GM19324 (cell line): ENCODE data around the gene ECHS1.

Experiments used
- ATAC-seq: cut with Tn5 transposase; IDR thresholded peaks from one replicate; pipeline ENCODE4 v1.9.1; 2021; ENCODE audit warnings: mild to moderate bottlenecking, moderate library complexity; ENCODE audit not compliant: unreplicated experiment, low FRiP score

The ECHS1 gene

DNA sequence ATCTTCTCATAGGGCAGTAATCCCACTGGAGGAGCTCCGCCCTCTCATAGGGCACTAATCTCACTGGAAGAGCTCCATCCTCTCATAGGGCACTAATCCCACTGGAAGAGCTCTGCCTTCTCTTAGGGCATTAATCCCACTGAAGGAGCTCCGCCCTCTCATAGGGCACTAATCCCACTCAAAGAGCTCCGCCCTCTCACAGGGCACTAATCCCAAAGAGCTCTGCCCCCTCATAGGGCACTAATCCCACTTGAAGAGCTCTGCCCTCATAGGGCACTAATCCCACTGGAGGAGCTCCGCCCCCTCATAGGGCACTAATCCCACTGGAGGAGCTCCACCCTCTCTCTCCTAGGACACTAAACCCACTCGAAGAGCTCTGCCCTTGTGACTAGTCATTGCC lies 11.9 kb downstream of the ECHS1 start:
- no peak for ATAC-seq

DNA sequence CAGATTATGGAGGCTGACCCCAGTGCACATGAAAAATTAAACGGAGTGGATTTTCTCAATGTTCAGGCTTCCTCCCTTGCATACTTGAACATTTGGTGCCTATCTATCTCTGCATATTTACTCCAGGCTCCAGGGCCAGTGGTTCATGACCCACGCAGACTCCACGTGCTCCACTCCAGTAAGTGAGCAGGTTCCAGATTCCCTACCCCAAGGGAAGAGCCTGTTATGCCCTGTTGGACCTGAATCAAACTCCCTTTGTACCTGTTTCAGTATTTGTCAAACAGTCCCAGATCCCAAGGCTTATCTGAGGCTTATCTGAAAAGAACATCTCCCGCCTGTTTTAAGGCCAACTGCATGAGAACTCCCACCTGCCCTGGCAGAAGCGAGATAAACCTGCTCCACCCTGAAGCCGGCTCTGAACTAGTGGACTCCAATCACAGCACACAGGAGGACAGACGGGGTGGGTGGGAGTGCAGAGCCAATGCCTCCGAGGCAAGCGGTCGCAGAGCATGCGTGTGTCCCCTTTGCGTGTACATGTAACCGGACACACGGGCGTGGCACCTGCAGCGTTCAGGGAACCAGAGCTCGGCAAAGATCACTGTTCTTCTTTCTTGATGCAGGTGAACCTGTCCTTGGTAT lies 13.1 kb downstream of the ECHS1 start:
- no peak for ATAC-seq

DNA sequence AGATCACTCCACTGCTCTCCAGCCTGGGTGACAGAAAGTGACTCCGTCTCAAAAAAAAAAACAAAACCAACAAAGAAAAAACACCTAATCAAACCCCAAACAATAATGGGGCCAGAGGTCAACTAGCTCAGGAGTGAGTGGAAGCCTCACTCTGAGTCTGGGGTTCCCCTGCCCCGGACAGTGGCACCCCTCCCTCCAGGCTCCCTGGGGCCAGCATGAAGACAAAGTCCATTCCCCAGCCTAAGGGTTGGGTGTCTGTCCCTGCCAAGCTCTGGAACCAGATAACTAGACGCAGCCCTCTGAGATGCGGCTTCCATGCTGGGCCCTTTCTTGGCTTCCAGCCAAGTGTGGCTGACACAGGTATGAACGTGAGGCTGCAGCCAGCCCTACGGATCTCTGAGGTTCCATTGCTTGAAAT lies 13.6 kb downstream of the ECHS1 start:
- no peak for ATAC-seq

DNA sequence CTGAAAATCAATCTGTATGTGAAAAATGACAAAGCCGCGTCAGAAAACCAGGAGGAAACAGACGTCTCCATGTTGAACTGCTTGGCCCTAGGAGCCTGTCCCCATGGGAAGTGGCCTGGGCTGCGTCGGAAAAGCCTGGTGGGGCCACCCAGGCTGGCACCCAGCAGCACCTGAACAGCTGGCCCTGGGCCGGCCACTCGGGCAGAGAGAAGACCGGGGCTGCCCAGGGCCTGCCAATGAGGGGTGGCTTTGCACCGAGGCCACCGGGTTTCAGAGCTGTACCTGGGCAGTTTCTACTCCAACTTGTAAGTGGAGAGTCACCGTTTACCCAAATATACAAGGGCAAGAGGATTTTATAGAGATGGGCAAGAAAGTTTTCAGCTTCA lies 14.2 kb downstream of the ECHS1 start:
- no peak for ATAC-seq

DNA sequence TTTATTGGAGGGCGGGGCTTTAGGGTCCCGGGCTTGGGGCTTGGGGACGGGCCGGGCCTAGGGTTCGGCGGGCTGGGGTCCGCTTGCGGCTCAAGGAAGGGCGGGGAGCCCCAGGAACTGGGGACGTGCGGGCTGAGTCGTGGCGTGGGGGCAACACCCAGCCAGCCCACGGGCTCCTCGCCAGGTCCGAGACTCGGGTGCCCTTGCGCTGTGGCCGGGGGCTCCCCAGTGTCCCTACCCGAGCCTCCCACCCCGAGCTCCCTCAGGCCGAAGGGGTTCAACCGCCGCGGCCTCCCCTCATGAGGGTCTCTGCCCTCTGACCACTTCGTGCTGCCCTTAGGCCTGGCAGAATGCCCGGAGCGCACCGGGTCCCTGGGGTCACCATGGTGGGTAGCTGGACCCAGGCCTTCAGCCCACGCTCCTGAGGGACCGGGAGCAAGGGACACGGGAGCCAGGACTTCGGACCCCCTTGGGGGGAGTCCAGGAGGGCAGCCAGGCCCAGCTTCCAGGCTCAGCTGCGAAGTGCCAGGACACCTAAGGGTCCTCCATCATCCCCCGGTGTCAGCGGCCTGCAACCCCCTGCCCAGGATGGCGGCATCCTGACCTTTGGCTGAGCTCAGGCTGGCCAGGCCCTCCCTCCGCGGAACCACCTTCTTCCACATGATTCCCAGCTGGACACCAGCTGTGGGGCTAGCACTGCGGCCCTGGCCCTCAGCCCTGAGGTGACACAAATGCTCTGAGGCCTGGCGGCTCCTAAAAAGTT lies 14.8 kb downstream of the ECHS1 start:
- no peak for ATAC-seq

DNA sequence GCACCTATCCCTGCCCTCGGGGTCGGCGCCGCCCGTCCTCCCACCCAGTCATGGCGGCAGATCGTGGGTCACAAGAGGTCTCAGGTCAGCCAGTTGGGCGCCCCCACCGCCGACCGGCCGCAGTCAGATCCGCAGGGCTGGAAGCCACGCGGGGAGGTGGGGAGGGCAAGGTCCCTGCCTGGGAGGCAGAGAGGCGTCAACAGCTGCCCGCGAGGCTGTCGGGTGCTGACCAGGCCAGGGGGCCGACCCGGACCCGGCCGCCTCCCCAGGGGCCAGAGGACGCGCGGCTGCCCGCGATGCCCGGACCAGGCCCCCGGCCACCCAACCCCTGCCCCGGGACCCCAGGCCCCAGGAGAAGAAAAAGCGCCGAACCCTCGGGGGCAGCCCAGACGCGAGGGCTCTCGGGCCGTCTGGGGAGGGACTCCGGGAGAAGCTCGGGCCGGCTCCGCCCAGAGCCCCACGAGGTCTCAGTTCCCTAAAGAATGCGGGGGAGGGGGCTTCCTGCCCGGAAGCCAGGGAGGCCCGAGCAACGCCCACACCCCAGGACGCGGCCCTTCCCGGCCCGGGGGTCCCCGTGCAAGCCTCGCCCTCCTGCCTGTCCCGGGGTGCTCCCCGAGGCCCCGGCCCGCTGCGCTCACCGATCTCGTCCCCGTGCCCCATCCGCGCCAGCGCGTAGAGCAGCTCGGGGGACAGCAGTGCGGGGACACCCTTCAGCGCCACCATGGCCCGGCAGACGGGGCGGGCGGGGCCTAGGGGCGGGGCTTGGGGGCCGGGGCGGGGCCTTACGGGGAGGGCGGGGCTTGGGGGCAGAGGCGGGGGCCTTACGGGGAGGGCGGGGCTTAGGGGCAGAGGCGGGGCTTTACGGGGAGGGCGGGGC lies 15.6 kb downstream of the ECHS1 start, which contains the start of gene FUOM:
FUOM (minus strand) TSS at position 735 of the 877 bp plus-strand sequence; CDS start at position 723, 12 bp downstream.
- peak; percentile 68 for ATAC-seq

DNA sequence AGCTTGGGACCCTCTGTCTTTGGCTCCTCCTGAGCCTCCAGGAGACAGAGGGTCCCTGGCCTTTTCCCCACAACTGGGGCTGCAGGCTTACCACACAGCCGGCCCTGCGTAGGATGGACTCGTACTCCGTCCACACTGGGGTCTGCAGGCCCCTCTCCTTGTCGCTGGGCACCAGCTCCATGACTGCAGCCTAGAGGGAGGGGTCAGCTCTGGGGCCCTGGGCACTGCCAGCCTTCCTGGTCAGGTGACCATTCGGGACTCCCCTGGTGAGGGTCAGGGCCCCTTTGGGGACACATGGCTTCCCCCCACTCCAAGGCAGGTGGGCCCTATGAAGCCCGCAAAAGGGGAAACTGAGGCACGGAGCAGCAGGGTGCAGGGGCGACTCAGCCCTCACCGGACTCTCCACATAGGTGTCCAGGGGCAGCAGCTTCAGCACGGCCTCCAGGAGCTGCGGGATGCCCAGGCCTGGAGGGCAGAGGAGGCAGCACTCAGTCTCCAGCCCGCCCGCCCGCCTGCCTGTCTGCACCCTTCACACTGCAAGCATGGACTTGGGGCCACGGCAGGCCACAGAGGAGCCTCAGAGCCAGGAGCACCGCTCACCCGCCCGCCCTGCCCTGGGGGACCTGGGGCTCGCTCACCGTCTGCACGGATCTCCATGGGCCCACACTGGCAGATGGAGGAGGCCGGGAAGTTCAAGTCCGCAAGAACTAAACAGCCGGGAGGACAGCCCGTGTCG lies 16.4 kb downstream of the ECHS1 start:
- ATAC-seq: no peak

DNA sequence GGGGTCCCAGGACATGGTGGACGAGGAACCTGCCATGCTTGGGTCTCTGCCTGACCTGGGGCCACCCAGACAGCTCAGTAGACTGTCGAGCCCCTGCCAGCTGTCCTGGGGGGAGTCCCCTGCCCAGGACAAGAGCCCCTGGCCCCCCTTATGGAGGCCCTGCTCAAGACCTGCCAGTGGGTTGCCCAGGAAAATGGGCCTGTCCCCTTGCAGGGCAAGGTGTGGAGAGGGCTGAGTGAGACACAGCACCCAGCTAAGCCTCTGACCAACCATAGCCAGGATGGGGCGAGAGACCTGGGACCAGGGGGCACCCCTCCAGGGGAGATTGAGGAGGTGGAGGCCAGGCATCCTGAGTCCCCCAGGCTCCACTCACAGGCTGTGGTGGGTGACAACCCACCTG lies 17.2 kb downstream of the ECHS1 start:
- no peak for ATAC-seq

DNA sequence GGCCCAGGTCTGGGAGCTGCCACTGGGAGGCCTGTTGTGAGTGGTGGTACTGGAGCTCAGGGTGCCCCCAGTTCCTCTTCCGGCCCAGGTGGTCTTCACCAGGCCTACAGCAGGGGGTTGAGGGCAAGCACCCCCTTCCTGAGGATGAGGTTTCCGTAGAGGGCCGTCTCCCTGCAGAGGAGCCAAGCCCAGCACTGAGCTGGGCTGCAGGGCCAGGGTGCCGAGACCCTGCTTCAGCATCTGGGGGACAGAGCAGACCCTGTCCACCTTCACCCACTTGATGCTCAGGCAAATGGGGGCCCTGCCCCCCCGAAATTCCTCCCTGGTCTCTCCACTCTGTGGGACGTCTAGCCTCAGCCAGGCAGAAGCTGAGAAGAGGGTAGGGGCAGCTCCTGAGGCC lies 17.9 kb downstream of the ECHS1 start:
- no peak for ATAC-seq

DNA sequence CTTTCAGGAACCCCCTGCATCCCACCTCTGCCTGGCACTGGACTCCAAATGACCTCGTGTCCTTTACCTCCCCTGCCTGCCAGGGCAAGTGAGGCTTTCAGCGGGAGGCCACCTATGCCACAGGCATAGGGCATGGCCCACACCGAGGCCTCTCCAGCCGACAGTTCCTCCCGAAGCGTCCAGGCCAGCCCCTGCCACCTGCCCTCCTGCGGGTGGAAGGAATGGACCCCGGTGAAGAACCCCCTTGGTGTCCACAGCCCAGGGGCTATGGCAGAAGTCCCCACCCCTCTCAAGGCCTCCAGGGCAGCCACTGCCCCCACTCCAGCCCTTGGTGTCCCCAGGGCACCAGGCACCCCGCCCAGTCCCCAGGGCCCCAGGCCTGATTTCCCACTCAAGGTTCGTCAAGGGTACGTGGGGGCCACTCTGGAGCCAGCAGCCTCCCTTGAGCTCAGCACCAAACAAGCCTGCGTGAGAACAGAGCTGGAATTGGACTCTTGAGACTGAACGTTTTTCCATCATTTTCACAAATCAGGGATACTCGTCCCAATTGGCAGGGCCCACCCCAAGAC lies 18.4 kb downstream of the ECHS1 start:
- no peak for ATAC-seq

DNA sequence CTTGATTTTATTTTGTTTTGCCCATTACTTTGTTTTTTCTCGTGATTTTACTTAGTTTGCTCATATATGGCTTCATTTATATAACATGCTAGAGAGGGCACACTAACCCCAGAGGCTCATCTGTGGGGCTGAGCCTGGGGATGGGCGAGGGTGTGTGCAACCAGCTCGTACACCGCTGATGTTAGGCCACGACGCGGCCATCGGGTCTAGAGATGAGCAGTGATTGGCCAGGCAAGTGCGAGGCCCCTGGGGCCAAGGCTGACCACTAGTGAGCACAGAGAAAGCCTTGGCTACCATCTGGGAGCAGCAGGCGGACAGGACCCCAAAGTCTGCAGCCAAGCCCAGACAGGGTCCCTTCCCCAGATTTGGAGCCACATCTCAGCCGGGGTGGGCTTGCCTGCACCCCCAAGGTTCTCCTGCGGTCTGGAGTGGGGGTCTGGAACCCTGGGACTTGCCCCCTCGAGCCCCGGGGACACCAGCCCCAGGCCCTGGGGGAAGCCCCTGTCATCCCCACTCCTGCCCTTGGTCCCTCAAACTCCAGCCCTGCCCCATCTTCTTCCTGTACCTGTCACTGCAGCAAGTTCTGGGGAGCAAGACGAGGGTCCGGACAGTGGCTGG lies 19.1 kb downstream of the ECHS1 start:
- no peak for ATAC-seq

DNA sequence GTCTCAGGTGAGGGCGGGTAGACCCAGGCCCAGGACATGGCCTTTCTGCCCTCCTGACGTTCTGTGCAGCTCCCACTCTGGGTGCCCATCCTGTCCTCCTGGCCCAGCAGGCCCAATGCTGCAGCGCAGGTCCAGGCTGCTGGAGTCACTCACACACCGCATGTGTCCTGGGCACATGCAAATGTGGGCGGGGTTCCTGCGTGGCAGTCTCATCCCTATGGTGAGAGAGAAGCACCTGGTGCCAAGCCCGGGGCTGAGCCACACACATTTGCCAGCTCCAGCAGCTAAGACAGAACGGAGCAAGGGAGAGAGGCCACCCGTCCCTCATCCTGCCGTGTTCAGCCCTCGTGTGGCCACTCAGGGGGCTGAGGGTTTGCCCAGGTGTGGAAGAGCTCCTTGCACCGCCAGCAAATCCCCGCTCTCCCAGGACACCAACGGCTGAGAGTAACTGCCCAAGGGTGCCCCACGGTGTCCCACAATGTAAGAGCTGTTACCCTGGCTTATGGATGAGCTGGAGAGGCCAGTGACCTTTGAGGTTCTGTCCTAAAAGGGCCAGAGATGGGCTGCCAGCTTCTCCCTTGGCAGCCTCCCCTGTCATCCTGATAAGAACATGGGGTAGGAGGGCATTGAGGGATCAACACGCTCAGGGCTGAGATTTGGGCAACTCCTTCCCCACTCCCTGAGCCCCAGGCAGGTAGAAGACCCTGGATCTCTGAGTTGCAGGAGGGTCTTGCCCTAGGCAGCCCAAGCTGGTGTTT lies 19.8 kb downstream of the ECHS1 start:
- ATAC-seq: no peak

DNA sequence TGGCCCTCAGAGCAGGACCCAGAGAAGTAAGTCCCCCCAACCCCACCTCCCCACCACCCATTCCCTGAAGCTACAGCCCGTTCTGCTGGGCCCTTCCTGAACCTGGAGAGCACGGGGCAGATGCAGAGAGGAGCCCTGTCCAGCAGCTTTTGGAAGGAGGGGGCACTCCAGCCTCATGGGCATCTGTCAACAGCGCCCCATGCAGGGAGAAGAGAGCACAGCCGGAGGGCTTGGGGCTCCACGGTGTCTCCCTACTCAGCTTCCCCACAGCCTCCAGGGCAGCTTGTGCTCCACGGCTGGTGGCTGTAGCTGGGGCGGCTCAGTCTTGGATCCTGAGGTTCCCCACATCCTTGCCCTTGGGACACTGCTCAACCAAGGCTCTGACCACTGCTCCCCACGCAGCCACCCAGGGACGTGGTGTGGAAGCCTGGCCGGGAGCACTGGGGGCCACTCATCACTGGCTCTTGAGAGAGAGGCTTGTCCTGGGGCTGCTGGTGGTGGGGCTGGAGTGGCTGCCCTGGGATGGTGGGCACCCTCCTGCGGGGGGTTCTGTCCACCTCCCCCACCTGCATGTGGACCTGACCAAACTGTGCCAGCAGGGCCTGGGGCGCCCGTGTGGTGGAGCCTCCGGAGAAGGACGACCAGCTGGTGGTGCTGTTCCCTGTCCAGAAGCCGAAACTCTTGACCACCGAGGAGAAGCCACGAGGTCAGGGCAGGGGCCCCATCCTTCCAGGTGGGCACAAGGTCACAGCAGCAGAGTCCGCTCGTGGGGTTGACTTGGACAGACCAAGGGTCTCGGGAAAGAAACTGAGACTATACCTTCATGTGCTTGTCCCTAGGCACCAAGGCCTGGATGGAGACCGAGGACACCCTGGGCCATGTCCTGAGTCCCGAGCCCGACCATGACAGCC lies 21.5 kb downstream of the ECHS1 start:
- no peak for ATAC-seq

DNA sequence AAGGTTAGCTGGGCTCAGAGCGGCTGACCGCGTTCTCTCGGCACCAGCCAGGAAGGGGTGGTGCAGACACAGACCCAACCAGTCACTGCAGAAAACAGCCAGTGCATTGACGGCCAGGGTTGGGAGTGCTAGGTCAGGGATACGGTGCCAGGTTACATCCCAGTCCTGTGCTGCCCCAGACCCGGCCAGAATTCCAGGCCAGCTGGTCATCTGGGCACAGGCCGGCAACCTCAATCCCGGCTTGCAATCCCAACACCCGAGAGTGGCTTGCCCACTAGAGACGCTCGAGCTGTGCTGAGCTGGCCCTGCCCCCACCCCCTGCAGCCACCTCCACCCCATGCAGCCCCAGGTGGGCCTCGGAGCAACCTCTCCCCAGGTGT lies 22.2 kb downstream of the ECHS1 start:
- ATAC-seq: no peak

DNA sequence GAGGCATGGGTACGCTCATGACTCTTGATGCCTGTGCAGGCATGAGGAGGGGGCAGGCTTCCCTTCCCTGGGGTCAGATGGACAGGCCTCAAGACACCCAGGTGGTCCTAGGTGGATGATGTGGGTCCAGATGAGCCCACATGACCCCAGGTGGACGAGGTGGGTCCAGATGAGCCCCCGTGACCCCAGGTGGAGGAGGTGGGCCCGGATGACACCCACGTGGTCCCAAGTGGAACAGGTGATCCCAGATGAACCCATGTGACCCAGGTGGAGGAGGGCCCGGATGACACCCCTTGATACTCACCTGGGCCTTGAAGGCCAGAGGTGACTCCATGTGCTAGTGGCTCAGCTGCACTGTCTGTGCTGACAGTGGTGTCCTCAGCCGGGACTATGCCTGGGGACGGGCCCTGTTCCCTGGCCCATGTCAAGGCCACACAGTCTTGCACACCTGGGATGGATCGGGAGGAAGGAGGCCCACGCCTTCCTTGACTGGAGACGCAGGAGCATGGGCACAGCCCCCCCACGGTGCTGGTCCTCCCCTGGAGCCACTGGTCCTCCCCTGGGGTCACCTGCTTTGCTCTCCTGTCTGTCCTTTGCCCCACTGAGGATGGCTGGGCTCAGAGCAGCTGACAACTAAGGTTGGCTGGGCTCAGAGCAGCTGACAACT lies 22.7 kb downstream of the ECHS1 start:
- ATAC-seq: no peak

DNA sequence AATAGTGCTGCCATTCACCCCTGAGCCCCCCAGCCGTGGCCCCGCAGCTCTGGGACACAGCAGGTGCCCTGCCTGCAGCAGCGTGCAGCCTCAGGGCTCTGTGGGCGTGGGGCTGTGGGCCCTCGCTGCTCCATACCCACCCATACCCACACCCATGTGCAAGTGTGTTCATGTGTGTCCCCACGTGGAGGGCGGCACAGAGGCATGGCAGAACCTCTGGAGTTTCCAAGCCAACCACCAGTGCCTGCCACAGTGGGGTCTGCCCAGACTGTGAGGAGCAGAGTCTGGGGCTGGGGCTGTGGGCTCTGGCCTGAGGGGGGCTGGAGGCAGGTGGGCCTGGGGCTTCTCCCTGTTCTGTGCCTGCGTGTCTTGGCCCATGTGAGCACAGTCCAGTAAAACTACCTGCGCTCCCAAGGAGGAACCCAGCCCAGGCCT lies 23.6 kb downstream of the ECHS1 start:
- ATAC-seq: no peak

DNA sequence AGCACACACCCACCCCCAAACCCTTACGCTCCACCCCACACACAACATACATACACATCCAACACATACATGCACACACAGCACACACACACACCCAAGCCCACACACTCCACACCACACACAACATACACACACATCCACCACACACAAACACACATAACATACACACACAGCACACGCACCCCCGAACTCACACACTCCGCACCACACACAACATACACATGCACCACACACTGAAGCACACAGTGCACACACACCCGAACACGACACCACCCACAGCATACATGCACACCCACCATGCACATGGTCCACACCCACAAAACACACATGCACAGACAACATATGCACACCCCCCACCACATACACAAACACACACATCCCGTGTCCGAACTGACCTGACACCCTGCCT lies 24.0 kb downstream of the ECHS1 start:
- no peak for ATAC-seq
